Measurements from ENCODE around the gene PTK6. TPM values are rescaled to one million over a fixed set of nuclear protein-coding genes. Genes with fewer than 3 reads are reported as not detected.

The PTK6 gene
- total RNA-seq, 2 experiments from 2014 or later: 0.19 to 0.22 TPM

GRCh38 chr20:63551068-63551467 lies 13.9 kb upstream of the PTK6 start:
- intact Hi-C loops (cut with DNase I, micrococcal nuclease): no loop called here

GRCh38 chr20:63549679-63550282 lies 12.6 kb upstream of the PTK6 start:
- Mint-ChIP-seq H3K4me1 (ENCODE audit: low read depth) (peaks cover 18% of the 10 kb centered on the region), H3K27ac (no peak overlapping the region), H3K9me3 (no peaks in the 10 kb centered on the region), H3K4me3 (no peak overlapping the region), H3K27me3 (no peaks in the 10 kb centered on the region), H3K36me3 (ENCODE audit: low read depth) (no peaks in the 10 kb centered on the region)
- Histone ChIP-seq H3K36me3 (ENCODE audit: insufficient read depth, low read length) (no peaks in the 10 kb centered on the region), H3K27ac (ENCODE audit: low read depth in 1 of 2, low read length in 2 of 2) (no peak overlapping the region), H3K9me3 (ENCODE audit: control insufficient read depth in 1 of 2, insufficient read depth in 1 of 2, low read length in 2 of 2) (peaks cover 0 to 3% of the 10 kb centered on the region in 2 experiments), H3K27me3 (ENCODE audit: control insufficient read depth in 1 of 2, insufficient read depth in 2 of 2, low read length in 2 of 2) (peaks cover 3 to 5% of the 10 kb centered on the region in 2 experiments), H3K4me1 (ENCODE audit: insufficient read depth, low read length) (peaks cover 38% of the 10 kb centered on the region), H3K4me3 (ENCODE audit: low read length) (no peak overlapping the region)
- ChIA-PET CTCF (interaction anchor here (1.1 kb wide), 1 partner anchor 12 kb away, joined by 3 read pairs; no protein-coding TSS in a partner anchor), POLR2A (no interaction called here)
- no peak for DNase-seq
- intact Hi-C loops (cut with DNase I, micrococcal nuclease): no loop called here
- no peak for ATAC-seq (ENCODE audit: poor library complexity)
- no peak for TF ChIP-seq CTCF (IDR thresholded peaks at IDR 0.05)

More at GRCh38 chr20:63551068-63551467, 13.9 kb upstream of the PTK6 start:
- Histone ChIP-seq H3K27me3 (ENCODE audit: control insufficient read depth in 1 of 2, insufficient read depth in 2 of 2, low read length in 2 of 2) (peaks cover 3 to 5% of the 10 kb centered on the region in 2 experiments), H3K27ac (ENCODE audit: low read depth in 1 of 2, low read length in 2 of 2) (no peak overlapping the region), H3K9me3 (ENCODE audit: control insufficient read depth in 1 of 2, insufficient read depth in 1 of 2, low read length in 2 of 2) (peaks cover 0 to 3% of the 10 kb centered on the region in 2 experiments), H3K36me3 (ENCODE audit: insufficient read depth, low read length) (no peaks in the 10 kb centered on the region), H3K4me1 (ENCODE audit: insufficient read depth, low read length) (peaks cover 39% of the 10 kb centered on the region), H3K4me3 (ENCODE audit: low read length) (no peak overlapping the region)
- no peak for ATAC-seq (ENCODE audit: poor library complexity)
- Mint-ChIP-seq H3K4me3 (no peak overlapping the region), H3K4me1 (ENCODE audit: low read depth) (peaks cover 18% of the 10 kb centered on the region), H3K27me3 (no peaks in the 10 kb centered on the region), H3K27ac (peak overlapping the region; percentile 47), H3K36me3 (ENCODE audit: low read depth) (no peaks in the 10 kb centered on the region), H3K9me3 (no peaks in the 10 kb centered on the region)
- CTCF ChIA-PET: no interaction called here
- POLR2A ChIA-PET: interaction anchor here (0.5 kb wide), 1 partner anchor 348 kb away, joined by 3 read pairs; no protein-coding TSS in a partner anchor
- no peak for TF ChIP-seq CTCF (IDR thresholded peaks at IDR 0.05)
- no peak for DNase-seq

DNA sequence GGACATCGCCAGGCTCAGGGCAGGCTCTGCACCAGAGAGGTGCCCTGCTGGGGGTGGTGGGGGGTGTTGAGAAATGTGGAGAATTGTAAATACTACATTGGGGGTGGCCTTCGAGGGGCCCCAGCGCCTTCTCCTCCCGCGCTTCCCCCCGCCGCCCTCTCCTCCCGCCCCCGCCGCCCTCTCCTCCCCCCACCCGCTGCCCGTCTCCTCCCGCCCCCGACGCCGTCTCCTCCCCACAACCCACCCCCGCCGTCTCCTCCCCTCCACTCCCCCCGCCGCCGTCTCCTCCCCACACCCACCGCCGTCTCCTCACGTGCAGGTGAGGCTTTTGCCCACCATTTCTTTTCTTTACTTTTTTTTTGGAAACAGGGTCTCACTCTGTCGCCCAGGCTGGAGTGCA lies 11.8 kb upstream of the PTK6 start:
- CTCF ChIA-PET: interaction anchor here (1.1 kb wide), 1 partner anchor 11 kb away, joined by 3 read pairs; no protein-coding TSS in a partner anchor
- POLR2A ChIA-PET: no interaction called here
- H3K27me3 ChIP-seq (ENCODE audit: control insufficient read depth in 1 of 2, insufficient read depth in 2 of 2, low read length in 2 of 2): peaks cover 3 to 5% of the 10 kb centered on the region in 2 experiments
- no peaks in the 10 kb centered on the region for H3K36me3 ChIP-seq (ENCODE audit: insufficient read depth, low read length)
- no peak overlapping the region for H3K27ac Mint-ChIP-seq
- DNase-seq: no peak
- peaks cover 0 to 3% of the 10 kb centered on the region in 2 experiments for H3K9me3 ChIP-seq (ENCODE audit: control insufficient read depth in 1 of 2, insufficient read depth in 1 of 2, low read length in 2 of 2)
- intact Hi-C loops (cut with DNase I, micrococcal nuclease): no loop called here
- peaks cover 30% of the 10 kb centered on the region for H3K4me1 ChIP-seq (ENCODE audit: insufficient read depth, low read length)
- no peak overlapping the region for H3K4me3 Mint-ChIP-seq
- H3K4me3 ChIP-seq (ENCODE audit: low read length): no peak overlapping the region
- no peaks in the 10 kb centered on the region for H3K27me3 Mint-ChIP-seq
- no peaks in the 10 kb centered on the region for H3K36me3 Mint-ChIP-seq (ENCODE audit: low read depth)
- no peak overlapping the region for H3K27ac ChIP-seq (ENCODE audit: low read depth in 1 of 2, low read length in 2 of 2)
- no peaks in the 10 kb centered on the region for H3K9me3 Mint-ChIP-seq
- no peak for TF ChIP-seq CTCF (IDR thresholded peaks at IDR 0.05)
- no peak for ATAC-seq (ENCODE audit: poor library complexity)
- peaks cover 18% of the 10 kb centered on the region for H3K4me1 Mint-ChIP-seq (ENCODE audit: low read depth)

Measured in CD4-positive, alpha-beta T cell (primary cell).